GM12878 (cell line): ENCODE results near the gene RAB8A. TPM values are rescaled to one million over a fixed set of nuclear protein-coding genes. Genes with fewer than 3 reads are reported as not detected.
A peak's percentile ranks its signal among the peaks of the same experiment; 100 is the strongest.

Source experiments
- ASH2L ChIP-seq: fragments of 300-600, 200-600 bp; sonication (generic); IDR thresholded peaks from 2 replicates; pipeline ENCODE4 v1.6.1; 2017; ENCODE audit warnings: low read depth, mild to moderate bottlenecking, borderline replicate concordance
- ATF7 ChIP-seq: fragments of 450-650 bp; IDR thresholded peaks from 2 replicates; pipeline ENCODE4 v1.6.1; 2016; ENCODE audit warnings: low read depth, mild to moderate bottlenecking
- BRCA1 ChIP-seq: IDR thresholded peaks from 2 replicates; pipeline ENCODE4 v1.6.1; 2011; ENCODE audit warnings: low read depth, low read length, improper control_type of control experiment
- CREM ChIP-seq: IDR thresholded peaks from 2 replicates; pipeline ENCODE4 v1.6.1; 2014; ENCODE audit warnings: antibody characterized with exemption, low read depth
- DPF2 ChIP-seq: fragments of 450-650 bp; IDR thresholded peaks from 2 replicates; pipeline ENCODE4 v1.6.1; 2017; ENCODE audit warnings: mild to moderate bottlenecking
- EP300 ChIP-seq, 2 experiments: fragments of 150-350 bp in 1 of 2; IDR thresholded peaks; 2 replicates each; pipeline ENCODE4 v1.6.1; 2011 to 2012; ENCODE audit warnings: low read depth in 2 of 2, low read length in 2 of 2, borderline replicate concordance in 1 of 2, improper control_type of control experiment in 1 of 2, inconsistent platforms in 1 of 2; ENCODE audit not compliant: control insufficient read depth in 1 of 2
- FOS ChIP-seq: IDR thresholded peaks from 3 replicates; pipeline ENCODE4 v1.6.1; 2011; ENCODE audit warnings: borderline replicate concordance; ENCODE audit not compliant: insufficient read length; ENCODE audit errors: extremely low read depth
- FOXM1 ChIP-seq: IDR thresholded peaks from 2 replicates; pipeline ENCODE4 v1.6.1; 2012; ENCODE audit warnings: low read depth, mild to moderate bottlenecking, inconsistent platforms, low read length, moderate library complexity
- HDAC6 ChIP-seq: fragments of 200-600 bp; sonication (generic); IDR thresholded peaks from one replicate; pipeline ENCODE4 v1.8.0; 2017; ENCODE audit warnings: antibody characterized with exemption; ENCODE audit not compliant: unreplicated experiment
- IKZF2 ChIP-seq, 2 experiments: fragments of 450-650 bp; IDR thresholded peaks; 2 replicates each; pipeline ENCODE4 v1.6.1; 2017; ENCODE audit warnings: mild to moderate bottlenecking in 2 of 2, moderate library complexity in 2 of 2
- IRF4 ChIP-seq: IDR thresholded peaks from 2 replicates; pipeline ENCODE4 v1.6.1; 2011; ENCODE audit warnings: low read depth, low read length
- LARP7 ChIP-seq: fragments of 450-650 bp; IDR thresholded peaks from 2 replicates; pipeline ENCODE4 v1.6.1; 2017; ENCODE audit warnings: mild to moderate bottlenecking
- MXI1 ChIP-seq: fragments of 150-350 bp; IDR thresholded peaks from 2 replicates; pipeline ENCODE4 v1.6.1; 2011; ENCODE audit warnings: low read depth, mild to moderate bottlenecking, inconsistent platforms, low read length, improper control_type of control experiment
- POLR2A ChIP-seq: IDR thresholded peaks from 2 replicates; pipeline ENCODE4 v1.6.1; 2011; ENCODE audit warnings: low read depth, mild to moderate bottlenecking, low read length
- SMAD1 ChIP-seq: fragments of 450-650 bp; IDR thresholded peaks from 2 replicates; pipeline ENCODE4 v1.6.1; 2018; ENCODE audit warnings: mild to moderate bottlenecking, low read depth; ENCODE audit not compliant: partially characterized antibody
- TAF1 ChIP-seq: IDR thresholded peaks from 2 replicates; pipeline ENCODE4 v1.6.1; 2011; ENCODE audit warnings: mild to moderate bottlenecking, low read depth, low read length, borderline replicate concordance
- polyA plus RNA-seq, 11 experiments: library from polyadenylated mRNA; depleted of rRNA in 4 of 11; unstranded in 6 of 11; stranded (reverse) in 5 of 11; fragments of >200 nt; fragmentation: Nextera tagmentation in 4 of 11; fragmentation: Illumina TruSeq in 1 of 11; extraction: Ambion mirVana in 4 of 11; extraction: Trizol in 1 of 11; gene quantifications; 1 replicate in 1 of 11; 2 replicates in 10 of 11; pipeline versions ENCODE4 v1.2.1 to v1.2.3, GENCODE V29; 2011 to 2016; ENCODE audit warnings: inconsistent platforms in 2 of 11, missing spikeins in 2 of 11, low read depth in 1 of 11
- total RNA-seq, 4 experiments: library from RNA; depleted of rRNA in 3 of 4; stranded (reverse); fragments of >200 nt in 3 of 4; fragmentation: Illumina TruSeq in 1 of 4; extraction: Trizol in 1 of 4; gene quantifications; 2 replicates each; pipeline versions ENCODE4 v1.2.1 to v1.2.3, GENCODE V29; 2013 to 2021
- TF ChIP-seq, protein P1 (sequence below): fragments of 450-650 bp; IDR thresholded peaks from 2 replicates; pipeline ENCODE4 v1.6.1; 2017; ENCODE audit warnings: mild to moderate bottlenecking, moderate library complexity
- TF ChIP-seq, protein P2 (sequence below): fragments of 450-650 bp; IDR thresholded peaks from 2 replicates; pipeline ENCODE4 v1.6.1; 2017; ENCODE audit warnings: mild to moderate bottlenecking, moderate library complexity
- TF ChIP-seq, protein P3 (sequence below): fragments of 450-650 bp; IDR thresholded peaks from 2 replicates; pipeline ENCODE4 v1.6.1; 2017; ENCODE audit warnings: low read depth, mild to moderate bottlenecking, moderate library complexity

RAB8A gene
- total and polyA plus RNA-seq, 10 of the 15 experiments (the other 5 are each of a cell fraction or from before 2014, with no cell fraction given), result 23.9 to 314 (median 185) TPM

DNA sequence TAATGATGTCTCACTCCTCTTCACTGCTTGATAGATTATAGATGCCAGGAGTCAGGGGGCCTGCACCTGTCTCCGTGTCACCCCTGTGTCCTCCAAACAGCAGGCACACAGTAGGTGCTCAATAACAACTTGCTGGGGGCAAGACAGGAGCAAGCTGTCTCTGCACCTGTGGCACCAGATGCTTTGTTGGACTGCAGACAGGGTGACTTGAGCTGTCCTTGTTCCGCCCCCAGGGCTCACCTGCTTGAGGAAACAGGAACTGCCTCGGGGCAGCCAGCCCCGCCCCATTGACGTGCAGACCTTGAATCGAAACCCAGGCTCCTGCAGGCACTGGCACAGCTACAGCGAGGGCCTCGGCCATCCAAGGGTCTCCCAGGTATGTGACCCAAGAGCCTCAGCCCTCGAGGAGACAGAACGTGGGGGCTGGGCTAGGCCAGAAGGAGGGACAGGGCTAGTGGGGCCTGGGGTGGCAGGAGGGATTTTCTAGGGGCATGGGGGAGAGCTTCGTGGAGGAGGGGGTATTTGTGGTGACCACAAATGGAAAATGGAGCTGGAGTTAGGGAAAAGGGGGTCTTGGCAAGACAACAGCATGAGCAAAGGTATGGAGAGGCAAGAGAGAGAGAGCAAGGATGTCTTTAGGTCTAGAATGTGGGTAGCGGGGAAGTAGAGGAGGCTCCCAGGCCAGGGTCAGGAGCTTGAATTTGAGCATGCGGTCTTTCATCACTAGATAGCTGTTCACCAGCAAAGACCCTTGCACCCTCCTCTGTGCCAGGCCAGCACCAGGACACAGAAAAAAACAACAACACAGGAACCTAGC is 31.9 kb downstream of the RAB8A start, which contains the start of gene HSH2D (continued):
- TF ChIP-seq EP300 (IDR thresholded peaks at IDR 0.05; ENCODE audit: borderline replicate concordance in 1 of 2, control insufficient read depth in 1 of 2, low read depth in 2 of 2, low read length in 2 of 2) (peak in 1 of 2 experiments; percentile 81; a peak in 1 of 4 replicates), ASH2L (no peak), SMAD1 (peak; percentile 87), FOXM1 (no peak), CREM (peak; percentile 77), FOS (no peak), IRF4 (0 out of 2 replicates have a peak, but pooled peaks have one; percentile 41), TAF1 (peak; percentile 87), BRCA1 (no peak), IKZF2 (IDR thresholded peaks at IDR 0.05) (peak; percentile 42 to 56; a peak in 3 of 4 replicates), MXI1 (no peak), LARP7 (0 out of 2 replicates have a peak, but pooled peaks have one; percentile 12), ATF7 (no peak), DPF2 (peak; percentile 97), HDAC6 (no peak), POLR2A (peak; percentile 97)
- TF ChIP-seq, protein P1, sequence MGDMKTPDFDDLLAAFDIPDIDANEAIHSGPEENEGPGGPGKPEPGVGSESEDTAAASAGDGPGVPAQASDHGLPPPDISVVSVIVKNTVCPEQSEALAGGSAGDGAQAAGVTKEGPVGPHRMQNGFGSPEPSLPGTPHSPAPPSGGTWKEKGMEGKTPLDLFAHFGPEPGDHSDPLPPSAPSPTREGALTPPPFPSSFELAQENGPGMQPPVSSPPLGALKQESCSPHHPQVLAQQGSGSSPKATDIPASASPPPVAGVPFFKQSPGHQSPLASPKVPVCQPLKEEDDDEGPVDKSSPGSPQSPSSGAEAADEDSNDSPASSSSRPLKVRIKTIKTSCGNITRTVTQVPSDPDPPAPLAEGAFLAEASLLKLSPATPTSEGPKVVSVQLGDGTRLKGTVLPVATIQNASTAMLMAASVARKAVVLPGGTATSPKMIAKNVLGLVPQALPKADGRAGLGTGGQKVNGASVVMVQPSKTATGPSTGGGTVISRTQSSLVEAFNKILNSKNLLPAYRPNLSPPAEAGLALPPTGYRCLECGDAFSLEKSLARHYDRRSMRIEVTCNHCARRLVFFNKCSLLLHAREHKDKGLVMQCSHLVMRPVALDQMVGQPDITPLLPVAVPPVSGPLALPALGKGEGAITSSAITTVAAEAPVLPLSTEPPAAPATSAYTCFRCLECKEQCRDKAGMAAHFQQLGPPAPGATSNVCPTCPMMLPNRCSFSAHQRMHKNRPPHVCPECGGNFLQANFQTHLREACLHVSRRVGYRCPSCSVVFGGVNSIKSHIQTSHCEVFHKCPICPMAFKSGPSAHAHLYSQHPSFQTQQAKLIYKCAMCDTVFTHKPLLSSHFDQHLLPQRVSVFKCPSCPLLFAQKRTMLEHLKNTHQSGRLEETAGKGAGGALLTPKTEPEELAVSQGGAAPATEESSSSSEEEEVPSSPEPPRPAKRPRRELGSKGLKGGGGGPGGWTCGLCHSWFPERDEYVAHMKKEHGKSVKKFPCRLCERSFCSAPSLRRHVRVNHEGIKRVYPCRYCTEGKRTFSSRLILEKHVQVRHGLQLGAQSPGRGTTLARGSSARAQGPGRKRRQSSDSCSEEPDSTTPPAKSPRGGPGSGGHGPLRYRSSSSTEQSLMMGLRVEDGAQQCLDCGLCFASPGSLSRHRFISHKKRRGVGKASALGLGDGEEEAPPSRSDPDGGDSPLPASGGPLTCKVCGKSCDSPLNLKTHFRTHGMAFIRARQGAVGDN, result peak; percentile 51; the same call in 1 of the 2 replicates
- TF ChIP-seq, protein P2, sequence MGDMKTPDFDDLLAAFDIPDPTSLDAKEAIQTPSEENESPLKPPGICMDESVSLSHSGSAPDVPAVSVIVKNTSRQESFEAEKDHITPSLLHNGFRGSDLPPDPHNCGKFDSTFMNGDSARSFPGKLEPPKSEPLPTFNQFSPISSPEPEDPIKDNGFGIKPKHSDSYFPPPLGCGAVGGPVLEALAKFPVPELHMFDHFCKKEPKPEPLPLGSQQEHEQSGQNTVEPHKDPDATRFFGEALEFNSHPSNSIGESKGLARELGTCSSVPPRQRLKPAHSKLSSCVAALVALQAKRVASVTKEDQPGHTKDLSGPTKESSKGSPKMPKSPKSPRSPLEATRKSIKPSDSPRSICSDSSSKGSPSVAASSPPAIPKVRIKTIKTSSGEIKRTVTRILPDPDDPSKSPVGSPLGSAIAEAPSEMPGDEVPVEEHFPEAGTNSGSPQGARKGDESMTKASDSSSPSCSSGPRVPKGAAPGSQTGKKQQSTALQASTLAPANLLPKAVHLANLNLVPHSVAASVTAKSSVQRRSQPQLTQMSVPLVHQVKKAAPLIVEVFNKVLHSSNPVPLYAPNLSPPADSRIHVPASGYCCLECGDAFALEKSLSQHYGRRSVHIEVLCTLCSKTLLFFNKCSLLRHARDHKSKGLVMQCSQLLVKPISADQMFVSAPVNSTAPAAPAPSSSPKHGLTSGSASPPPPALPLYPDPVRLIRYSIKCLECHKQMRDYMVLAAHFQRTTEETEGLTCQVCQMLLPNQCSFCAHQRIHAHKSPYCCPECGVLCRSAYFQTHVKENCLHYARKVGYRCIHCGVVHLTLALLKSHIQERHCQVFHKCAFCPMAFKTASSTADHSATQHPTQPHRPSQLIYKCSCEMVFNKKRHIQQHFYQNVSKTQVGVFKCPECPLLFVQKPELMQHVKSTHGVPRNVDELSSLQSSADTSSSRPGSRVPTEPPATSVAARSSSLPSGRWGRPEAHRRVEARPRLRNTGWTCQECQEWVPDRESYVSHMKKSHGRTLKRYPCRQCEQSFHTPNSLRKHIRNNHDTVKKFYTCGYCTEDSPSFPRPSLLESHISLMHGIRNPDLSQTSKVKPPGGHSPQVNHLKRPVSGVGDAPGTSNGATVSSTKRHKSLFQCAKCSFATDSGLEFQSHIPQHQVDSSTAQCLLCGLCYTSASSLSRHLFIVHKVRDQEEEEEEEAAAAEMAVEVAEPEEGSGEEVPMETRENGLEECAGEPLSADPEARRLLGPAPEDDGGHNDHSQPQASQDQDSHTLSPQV, result no peak
- TF ChIP-seq, protein P3, sequence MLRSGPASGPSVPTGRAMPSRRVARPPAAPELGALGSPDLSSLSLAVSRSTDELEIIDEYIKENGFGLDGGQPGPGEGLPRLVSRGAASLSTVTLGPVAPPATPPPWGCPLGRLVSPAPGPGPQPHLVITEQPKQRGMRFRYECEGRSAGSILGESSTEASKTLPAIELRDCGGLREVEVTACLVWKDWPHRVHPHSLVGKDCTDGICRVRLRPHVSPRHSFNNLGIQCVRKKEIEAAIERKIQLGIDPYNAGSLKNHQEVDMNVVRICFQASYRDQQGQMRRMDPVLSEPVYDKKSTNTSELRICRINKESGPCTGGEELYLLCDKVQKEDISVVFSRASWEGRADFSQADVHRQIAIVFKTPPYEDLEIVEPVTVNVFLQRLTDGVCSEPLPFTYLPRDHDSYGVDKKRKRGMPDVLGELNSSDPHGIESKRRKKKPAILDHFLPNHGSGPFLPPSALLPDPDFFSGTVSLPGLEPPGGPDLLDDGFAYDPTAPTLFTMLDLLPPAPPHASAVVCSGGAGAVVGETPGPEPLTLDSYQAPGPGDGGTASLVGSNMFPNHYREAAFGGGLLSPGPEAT, result peak; percentile 28; the same call in 1 of the 2 replicates
